HAP-1 (cell line): ENCODE data around the gene PMFBP1.

Source experiments
- DNase-seq, 2 experiments: peaks; one replicate each; pipeline ENCODE4 v3.0.0-alpha.2; 2016 to 2020; ENCODE audit warnings: low spot score in 2 of 2
- H3K27me3 ChIP-seq: fragments of 250-450 bp; sonication (Bioruptor Pico); 2 replicates; pipeline ENCODE4 v1.5.1; 2020; ENCODE audit warnings: low read depth, mild to moderate bottlenecking, moderate library complexity
- H3K36me3 ChIP-seq: fragments of 250-450 bp; sonication (Bioruptor Pico); replicated peaks from 2 replicates; pipeline ENCODE4 v1.5.1; 2020; ENCODE audit warnings: mild to moderate bottlenecking
- H3K4me1 ChIP-seq: fragments of 250-450 bp; sonication (Bioruptor Pico); 2 replicates; pipeline ENCODE4 v1.5.1; 2020; ENCODE audit warnings: mild to moderate bottlenecking
- H3K4me3 ChIP-seq: fragments of 250-450 bp; sonication (Bioruptor Pico); 2 replicates; pipeline ENCODE4 v1.5.1; 2020; ENCODE audit warnings: mild to moderate bottlenecking, moderate library complexity
- H3K9me3 ChIP-seq: fragments of 250-450 bp; sonication (Bioruptor Pico); 2 replicates; pipeline ENCODE4 v1.5.1; 2020; ENCODE audit warnings: mild to moderate bottlenecking, moderate library complexity
- in situ Hi-C: fragments of 300-500 bp; cut with MboI; formaldehyde crosslinking; loops from 3 replicates; pipeline ENCODE4 v1.14.3; 2020; ENCODE audit warnings: low sequenced_read_pairs, inconsistent platforms, mixed read lengths

PMFBP1 gene

DNA sequence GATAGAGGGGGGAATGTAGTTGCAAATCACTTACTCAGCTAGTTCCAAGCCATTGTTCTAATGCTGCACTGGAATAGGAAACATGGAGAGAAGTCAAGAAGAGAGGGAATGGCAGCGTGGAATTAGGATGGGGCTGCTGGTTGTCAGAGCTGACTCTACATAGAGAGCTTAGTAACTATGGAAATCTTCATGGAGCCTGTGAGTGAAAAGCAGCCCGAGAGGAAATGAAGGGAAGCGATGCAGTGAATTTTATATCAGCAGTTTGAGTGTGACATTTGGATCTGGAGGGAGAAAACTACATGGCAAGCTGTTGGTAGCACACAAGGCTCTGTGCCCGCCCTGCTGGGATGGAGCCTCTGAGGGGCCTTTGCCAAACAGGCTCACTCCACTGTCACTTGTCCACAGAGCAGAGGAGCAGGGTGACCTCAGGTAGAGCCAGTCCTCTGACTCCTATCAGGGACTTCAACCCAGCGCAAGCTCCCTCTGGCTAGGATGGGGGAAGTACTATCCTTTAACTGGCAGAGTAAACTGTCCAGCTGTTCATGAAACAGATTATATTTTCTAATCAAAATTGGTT, 27.9 kb upstream of the PMFBP1 start:
- in situ Hi-C loops = no loop called here
- H3K36me3 ChIP-seq = no peaks in the 10 kb centered on the region
- no peaks in the 10 kb centered on the region for H3K9me3 ChIP-seq
- H3K4me3 ChIP-seq = no peak overlapping the region
- no peak for DNase-seq
- H3K27me3 ChIP-seq = no peaks in the 10 kb centered on the region
- no peaks in the 10 kb centered on the region for H3K4me1 ChIP-seq

GRCh38 chr16:72198771-72199201, 26.8 kb upstream of the PMFBP1 start:
- no peak overlapping the region for H3K4me3 ChIP-seq
- in situ Hi-C loops = no loop called here
- no peaks in the 10 kb centered on the region for H3K9me3 ChIP-seq
- no peaks in the 10 kb centered on the region for H3K27me3 ChIP-seq
- no peaks in the 10 kb centered on the region for H3K36me3 ChIP-seq
- DNase-seq = no peak
- no peaks in the 10 kb centered on the region for H3K4me1 ChIP-seq

GRCh38 chr16:72198021-72198711, 26.2 kb upstream of the PMFBP1 start:
- Histone ChIP-seq H3K4me1 (no peaks in the 10 kb centered on the region), H3K9me3 (no peaks in the 10 kb centered on the region), H3K4me3 (no peak overlapping the region), H3K27me3 (no peaks in the 10 kb centered on the region), H3K36me3 (no peaks in the 10 kb centered on the region)
- DNase-seq = peak in 1 of 2 experiments; percentile 61
- in situ Hi-C loops = no loop called here

GRCh38 chr16:72197545-72197944, 25.6 kb upstream of the PMFBP1 start:
- in situ Hi-C loops = no loop called here
- no peaks in the 10 kb centered on the region for H3K27me3 ChIP-seq
- DNase-seq = no peak
- no peaks in the 10 kb centered on the region for H3K9me3 ChIP-seq
- H3K4me3 ChIP-seq = no peak overlapping the region
- no peaks in the 10 kb centered on the region for H3K4me1 ChIP-seq
- no peaks in the 10 kb centered on the region for H3K36me3 ChIP-seq

- Histone ChIP-seq H3K4me1 (no peaks in the 10 kb centered on the region), H3K4me3 (no peak overlapping the region), H3K36me3 (no peaks in the 10 kb centered on the region), H3K27me3 (no peaks in the 10 kb centered on the region), H3K9me3 (no peaks in the 10 kb centered on the region)
- DNase-seq = no peak
- in situ Hi-C loops = no loop called here
These were observed 23.7 kb upstream of the PMFBP1 start for GRCh38 chr16:72195609-72196008.

GRCh38 chr16:72191551-72191950, 19.6 kb upstream of the PMFBP1 start:
- H3K4me1 ChIP-seq = no peaks in the 10 kb centered on the region
- no peaks in the 10 kb centered on the region for H3K27me3 ChIP-seq
- H3K36me3 ChIP-seq = no peaks in the 10 kb centered on the region
- no peak for DNase-seq
- no peak overlapping the region for H3K4me3 ChIP-seq
- in situ Hi-C loops = no loop called here
- no peaks in the 10 kb centered on the region for H3K9me3 ChIP-seq

DNA sequence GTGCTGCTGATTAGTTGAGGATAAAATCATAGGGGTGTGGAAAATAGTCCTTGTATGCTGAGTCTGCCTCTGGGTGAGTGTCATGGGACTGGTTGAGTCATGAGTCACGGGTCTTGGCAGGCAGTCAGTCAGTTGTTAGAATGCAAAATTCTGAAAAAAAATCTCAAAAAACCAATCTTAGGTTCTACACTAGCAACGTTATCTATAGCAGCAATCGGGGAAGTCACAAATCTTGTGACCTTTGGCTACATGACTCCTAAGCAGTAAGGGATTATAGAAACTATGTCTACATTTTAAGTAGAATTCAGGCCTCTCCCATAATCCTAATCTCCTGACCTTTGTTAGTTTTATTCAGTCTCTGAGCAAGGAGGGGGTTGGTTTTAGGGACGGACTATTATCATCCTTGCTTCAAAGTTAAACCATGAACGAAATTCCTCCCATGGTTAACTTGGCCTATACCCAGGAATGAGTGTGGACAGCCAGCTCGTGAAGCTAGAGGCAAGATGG, 18.0 kb upstream of the PMFBP1 start:
- Histone ChIP-seq H3K4me3 (no peak overlapping the region), H3K36me3 (no peaks in the 10 kb centered on the region), H3K4me1 (no peaks in the 10 kb centered on the region), H3K27me3 (0 out of 2 replicates have a peak, but pooled peaks cover 3% of the 10 kb centered on the region), H3K9me3 (no peaks in the 10 kb centered on the region)
- in situ Hi-C loops = no loop called here
- DNase-seq = no peak

DNA sequence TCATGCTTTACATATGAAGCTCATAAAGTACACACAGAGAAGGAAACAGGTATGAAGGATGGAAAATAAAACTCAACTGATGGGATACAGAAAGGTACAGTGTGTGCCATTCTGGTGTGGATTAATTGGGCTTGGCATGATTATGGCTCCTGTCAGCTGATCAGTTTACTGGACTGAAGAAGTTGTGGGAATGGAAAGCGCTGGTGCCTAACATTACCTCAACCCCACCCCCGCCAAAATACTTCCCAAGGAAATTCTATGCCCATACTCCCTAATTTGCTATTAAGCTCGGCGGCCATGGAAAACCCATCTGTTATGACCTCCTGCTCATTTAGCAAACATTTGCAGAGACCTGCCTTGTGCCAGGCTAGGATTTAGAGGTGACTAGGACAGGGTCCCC, 16.6 kb upstream of the PMFBP1 start:
- no peaks in the 10 kb centered on the region for H3K9me3 ChIP-seq
- H3K4me1 ChIP-seq = no peaks in the 10 kb centered on the region
- H3K4me3 ChIP-seq = no peak overlapping the region
- in situ Hi-C loops = no loop called here
- no peaks in the 10 kb centered on the region for H3K36me3 ChIP-seq
- no peak for DNase-seq
- 0 out of 2 replicates have a peak, but pooled peaks cover 3% of the 10 kb centered on the region for H3K27me3 ChIP-seq

GRCh38 chr16:72187551-72187950, 15.6 kb upstream of the PMFBP1 start:
- in situ Hi-C loops = no loop called here
- Histone ChIP-seq H3K27me3 (0 out of 2 replicates have a peak, but pooled peaks cover 3% of the 10 kb centered on the region), H3K4me1 (no peaks in the 10 kb centered on the region)

GRCh38 chr16:72182976-72183375, 11.0 kb upstream of the PMFBP1 start:
- in situ Hi-C loops = no loop called here
- H3K4me3 ChIP-seq = no peak overlapping the region
- no peaks in the 10 kb centered on the region for H3K36me3 ChIP-seq
- DNase-seq = no peak
- no peaks in the 10 kb centered on the region for H3K4me1 ChIP-seq
- H3K27me3 ChIP-seq = peaks cover 10% of the 10 kb centered on the region; the same call in 1 of the 2 replicates
- no peaks in the 10 kb centered on the region for H3K9me3 ChIP-seq

More at GRCh38 chr16:72187551-72187950, 15.6 kb upstream of the PMFBP1 start:
- no peak for DNase-seq
- Histone ChIP-seq H3K36me3 (no peaks in the 10 kb centered on the region), H3K4me3 (no peak overlapping the region), H3K9me3 (no peaks in the 10 kb centered on the region)

- no peak overlapping the region for H3K4me3 ChIP-seq
- in situ Hi-C loops = no loop called here
- DNase-seq = no peak
These were observed 7.4 kb upstream of the PMFBP1 start for GRCh38 chr16:72179204-72179970.

DNA sequence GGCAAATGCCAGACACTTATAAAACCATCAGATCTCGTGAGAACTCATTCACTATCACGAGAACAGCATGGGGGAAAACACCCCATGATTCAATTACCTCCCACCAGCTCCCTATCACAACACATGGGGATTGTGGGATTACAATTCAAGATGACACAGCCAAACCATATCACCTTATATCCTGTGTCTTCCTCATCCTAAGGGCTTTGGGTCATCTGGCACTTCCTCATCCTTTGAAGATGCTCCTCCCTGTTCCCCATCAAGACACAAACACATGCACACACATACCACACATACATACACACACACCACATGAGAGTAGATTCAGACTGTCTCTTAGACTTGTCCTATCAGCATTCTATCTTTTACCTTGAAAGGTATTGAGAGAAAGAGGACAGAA, 2.8 kb upstream of the PMFBP1 start:
- no peak for DNase-seq
- in situ Hi-C loops = no loop called here
- Histone ChIP-seq H3K4me3 (no peak overlapping the region), H3K36me3 (no peaks in the 10 kb centered on the region), H3K4me1 (no peaks in the 10 kb centered on the region), H3K9me3 (no peaks in the 10 kb centered on the region), H3K27me3 (peaks cover 16% of the 10 kb centered on the region)

More at GRCh38 chr16:72179204-72179970, 7.4 kb upstream of the PMFBP1 start:
- Histone ChIP-seq H3K36me3 (no peaks in the 10 kb centered on the region), H3K4me1 (no peaks in the 10 kb centered on the region), H3K9me3 (no peaks in the 10 kb centered on the region), H3K27me3 (peaks cover 12% of the 10 kb centered on the region; the same call in 1 of the 2 replicates)

DNA sequence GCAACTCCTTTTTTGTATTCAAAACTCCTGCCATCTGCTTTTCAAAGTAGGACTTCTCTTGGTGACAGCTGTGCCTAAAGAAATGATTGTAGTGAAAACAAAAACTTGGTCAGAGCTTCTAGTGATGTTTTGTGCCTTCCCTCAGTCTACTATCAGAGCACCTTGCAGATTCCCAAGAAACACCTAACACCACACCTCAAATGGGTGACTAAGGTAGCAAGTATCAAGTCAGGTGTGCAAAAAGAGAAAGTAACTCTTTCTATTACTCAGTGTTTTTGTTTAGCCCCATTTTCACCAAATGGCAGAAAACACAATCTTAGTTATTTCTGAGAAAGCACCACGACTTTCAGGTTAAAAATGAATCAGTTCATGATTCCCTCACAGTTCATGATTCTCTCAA, 2.0 kb upstream of the PMFBP1 start:
- no peaks in the 10 kb centered on the region for H3K9me3 ChIP-seq
- in situ Hi-C loops = no loop called here
- no peaks in the 10 kb centered on the region for H3K4me1 ChIP-seq
- DNase-seq = no peak
- H3K27me3 ChIP-seq = peaks cover 20% of the 10 kb centered on the region
- no peaks in the 10 kb centered on the region for H3K36me3 ChIP-seq
- no peak overlapping the region for H3K4me3 ChIP-seq

GRCh38 chr16:72171236-72171635, 719 bp downstream of the PMFBP1 start:
- in situ Hi-C loops = no loop called here
- Histone ChIP-seq H3K4me3 (no peak overlapping the region), H3K4me1 (no peaks in the 10 kb centered on the region), H3K27me3 (peaks cover 39% of the 10 kb centered on the region), H3K36me3 (no peaks in the 10 kb centered on the region), H3K9me3 (no peaks in the 10 kb centered on the region)
- no peak for DNase-seq
